Immature natural killer cell (primary cell): ENCODE measurements around the gene TNK2. TPM values are rescaled to one million over a fixed set of nuclear protein-coding genes. Genes with fewer than 3 reads are reported as not detected.
A peak's percentile ranks its signal among the peaks of the same experiment; 100 is the strongest.
"Not testable (repeated sequence)": the region's sequence is repeated elsewhere in the genome, so short reads cannot be mapped to it uniquely, and the experiment has no call there.

Experiments used
- DNase-seq, 3 donors: peaks; one replicate each; pipeline ENCODE4 v3.0.0; 2022; ENCODE audit warnings: mixed read lengths in 1 of 3
- H3K27ac Mint-ChIP-seq, 6 donors: one replicate each; pipeline ENCODE4 v1.8.0; 2020; ENCODE audit warnings: mixed read lengths in 6 of 6, mild to moderate bottlenecking in 5 of 6, inconsistent platforms in 4 of 6, moderate library complexity in 3 of 6
- H3K27me3 Mint-ChIP-seq, 3 donors: one replicate each; pipeline ENCODE4 v1.8.0; 2020 to 2021; ENCODE audit warnings: low read depth in 3 of 3, mild to moderate bottlenecking in 3 of 3, mixed read lengths in 3 of 3, moderate library complexity in 3 of 3, inconsistent platforms in 1 of 3
- H3K36me3 Mint-ChIP-seq, 3 donors: one replicate each; pipeline ENCODE4 v1.8.0; 2020; ENCODE audit warnings: mixed read lengths in 3 of 3, inconsistent platforms in 2 of 3, mild to moderate bottlenecking in 2 of 3
- H3K4me1 Mint-ChIP-seq, 2 donors: one replicate each; pipeline ENCODE4 v1.8.0; 2020; ENCODE audit warnings: inconsistent platforms in 2 of 2, mild to moderate bottlenecking in 2 of 2, mixed read lengths in 2 of 2, moderate library complexity in 1 of 2
- H3K4me3 Mint-ChIP-seq, 5 donors: one replicate each; pipeline ENCODE4 v1.8.0; 2020; ENCODE audit warnings: mild to moderate bottlenecking in 5 of 5, mixed read lengths in 5 of 5, inconsistent platforms in 3 of 5, moderate library complexity in 3 of 5
- H3K9me3 Mint-ChIP-seq, 6 donors: one replicate each; pipeline ENCODE4 v1.8.0; 2020; ENCODE audit warnings: mild to moderate bottlenecking in 6 of 6, mixed read lengths in 6 of 6, inconsistent platforms in 4 of 6, moderate library complexity in 3 of 6
- polyA plus RNA-seq, 3 donors: library from polyadenylated mRNA; unstranded; fragments of 300-500 nt; fragmentation: Illumina TruSeq; gene quantifications; one replicate each; pipeline ENCODE4 v1.2.3, GENCODE V29; 2021

Gene TNK2
- polyA plus RNA-seq, 3 donors from 2014 or later: 1.4 to 4.9 (median 1.6) TPM

- no peaks in the 10 kb centered on the region for H3K9me3 Mint-ChIP-seq
- peak overlapping the region in 2 of 6 donors; percentile 35 to 71 for H3K27ac Mint-ChIP-seq
- peaks cover 30 to 31% of the 10 kb centered on the region in 2 donors for H3K4me1 Mint-ChIP-seq
- DNase-seq: no peak
- H3K27me3 Mint-ChIP-seq: peaks cover 16 to 22% (median 19%) of the 10 kb centered on the region in 3 donors
- H3K4me3 Mint-ChIP-seq: peak overlapping the region in 3 of 5 donors; percentile 41 to 66 (median 63)
- no peaks in the 10 kb centered on the region for H3K36me3 Mint-ChIP-seq
Observed at GRCh38 chr3:195911041-195911945, 2.9 kb upstream of the TNK2 start.

- Mint-ChIP-seq H3K27me3 (peaks cover 16 to 21% (median 20%) of the 10 kb centered on the region in 3 donors), H3K4me3 (peak overlapping the region; percentile 30 to 66 (median 59)), H3K27ac (peak overlapping the region in 3 of 6 donors; percentile 34 to 74 (median 35)), H3K36me3 (no peaks in the 10 kb centered on the region), H3K4me1 (peaks cover 37 to 39% of the 10 kb centered on the region in 2 donors), H3K9me3 (no peaks in the 10 kb centered on the region)
- no peak for DNase-seq
Observed at GRCh38 chr3:195910499-195910845, 2.1 kb upstream of the TNK2 start.

- peak; percentile 84 to 86 (median 85) for DNase-seq
- H3K4me1 Mint-ChIP-seq: peaks cover 40% of the 10 kb centered on the region in 2 donors
Observed at GRCh38 chr3:195909644-195910498, 1.5 kb upstream of the TNK2 start.

GRCh38 chr3:195908694-195909581 is 587 bp upstream of the TNK2 start:
- Mint-ChIP-seq H3K27ac (peak overlapping the region; percentile 99 to 100 (median 100)), H3K4me3 (peak overlapping the region; percentile 88 to 99 (median 98)), H3K9me3 (no peaks in the 10 kb centered on the region), H3K27me3 (peaks cover 16 to 18% (median 17%) of the 10 kb centered on the region in 3 donors), H3K36me3 (no peaks in the 10 kb centered on the region), H3K4me1 (peaks cover 46% of the 10 kb centered on the region in 2 donors)
- DNase-seq: peak; percentile 25 to 31 (median 28)

More at GRCh38 chr3:195909644-195910498, 1.5 kb upstream of the TNK2 start:
- Mint-ChIP-seq H3K36me3 (no peaks in the 10 kb centered on the region), H3K27ac (peak overlapping the region in 4 of 6 donors; percentile 59 to 82 (median 76)), H3K27me3 (peaks cover 16 to 18% (median 17%) of the 10 kb centered on the region in 3 donors), H3K4me3 (peak overlapping the region; percentile 59 to 77 (median 68)), H3K9me3 (no peaks in the 10 kb centered on the region)

- H3K9me3 Mint-ChIP-seq: no peaks in the 10 kb centered on the region
- DNase-seq: no peak
- peak overlapping the region; percentile 88 to 99 (median 98) for H3K4me3 Mint-ChIP-seq
- peaks cover 55 to 57% of the 10 kb centered on the region in 2 donors for H3K4me1 Mint-ChIP-seq
- H3K27me3 Mint-ChIP-seq: peaks cover 16 to 18% (median 17%) of the 10 kb centered on the region in 3 donors
- peaks cover 0 to 3% (median 0%) of the 10 kb centered on the region in 3 donors for H3K36me3 Mint-ChIP-seq
- H3K27ac Mint-ChIP-seq: peak overlapping the region; percentile 99 to 100 (median 100)
Observed at GRCh38 chr3:195907684-195907933, 742 bp downstream of the TNK2 start.

GRCh38 chr3:195906865-195907683 is 1.3 kb downstream of the TNK2 start:
- Mint-ChIP-seq H3K9me3 (no peaks in the 10 kb centered on the region), H3K27ac (peak overlapping the region; percentile 99 to 100 (median 100)), H3K36me3 (peaks cover 0 to 3% (median 0%) of the 10 kb centered on the region in 3 donors), H3K4me3 (peak overlapping the region; percentile 88 to 99 (median 98)), H3K27me3 (peaks cover 16 to 18% (median 17%) of the 10 kb centered on the region in 3 donors), H3K4me1 (peaks cover 55 to 57% of the 10 kb centered on the region in 2 donors)
- peak; percentile 87 to 89 (median 88) for DNase-seq

GRCh38 chr3:195905970-195906864 is 2.1 kb downstream of the TNK2 start:
- peaks cover 0 to 3% (median 0%) of the 10 kb centered on the region in 3 donors for H3K36me3 Mint-ChIP-seq
- no peaks in the 10 kb centered on the region for H3K9me3 Mint-ChIP-seq
- DNase-seq: no peak
- peak overlapping the region; percentile 99 to 100 (median 100) for H3K27ac Mint-ChIP-seq
- H3K4me3 Mint-ChIP-seq: peak overlapping the region; percentile 88 to 99 (median 98)
- H3K27me3 Mint-ChIP-seq: peaks cover 16 to 18% (median 17%) of the 10 kb centered on the region in 3 donors
- H3K4me1 Mint-ChIP-seq: peaks cover 62 to 64% of the 10 kb centered on the region in 2 donors

- Mint-ChIP-seq H3K27me3 (peaks cover 16 to 20% (median 18%) of the 10 kb centered on the region in 3 donors), H3K27ac (peak overlapping the region; percentile 99 to 100 (median 100)), H3K9me3 (no peaks in the 10 kb centered on the region), H3K4me1 (peaks cover 78 to 82% of the 10 kb centered on the region in 2 donors), H3K4me3 (peak overlapping the region in 1 of 5 donors; percentile 43), H3K36me3 (peaks cover 0 to 3% (median 0%) of the 10 kb centered on the region in 3 donors)
- DNase-seq: no peak
Observed at GRCh38 chr3:195904368-195904767, 4.0 kb downstream of the TNK2 start.

- Mint-ChIP-seq H3K4me3 (peak overlapping the region in 3 of 5 donors; percentile 13 to 53 (median 36)), H3K36me3 (peaks cover 0 to 3% (median 0%) of the 10 kb centered on the region in 3 donors), H3K4me1 (peaks cover 81 to 86% of the 10 kb centered on the region in 2 donors), H3K27ac (peak overlapping the region in 5 of 6 donors; percentile 43 to 100 (median 77)), H3K9me3 (no peaks in the 10 kb centered on the region), H3K27me3 (peaks cover 16 to 20% (median 18%) of the 10 kb centered on the region in 3 donors)
- no peak for DNase-seq
Observed at GRCh38 chr3:195903950-195904290, 4.4 kb downstream of the TNK2 start.

GRCh38 chr3:195902634-195903033 is 5.7 kb downstream of the TNK2 start:
- not testable (repeated sequence) for DNase-seq, H3K36me3 Mint-ChIP-seq, H3K4me3 Mint-ChIP-seq, H3K9me3 Mint-ChIP-seq
- H3K27ac Mint-ChIP-seq: peak overlapping the region in 1 of 6 donors; percentile 31
- H3K27me3 Mint-ChIP-seq: peaks cover 9 to 13% (median 10%) of the 10 kb centered on the region in 3 donors
- peaks cover 81 to 85% of the 10 kb centered on the region in 2 donors for H3K4me1 Mint-ChIP-seq

- H3K9me3 Mint-ChIP-seq: not testable (repeated sequence)
Observed at GRCh38 chr3:195901836-195902585, 6.3 kb downstream of the TNK2 start.

More at GRCh38 chr3:195901836-195902585, 6.3 kb downstream of the TNK2 start:
- H3K27me3 Mint-ChIP-seq, H3K4me3 Mint-ChIP-seq, DNase-seq, H3K36me3 Mint-ChIP-seq: not testable (repeated sequence)
- Mint-ChIP-seq H3K27ac (peak overlapping the region in 3 of 6 donors; percentile 46 to 81 (median 49)), H3K4me1 (peaks cover 80 to 84% of the 10 kb centered on the region in 2 donors)
